Measurements from ENCODE around the gene LSP1. TPM values are rescaled to one million over a fixed set of nuclear protein-coding genes. Genes with fewer than 3 reads are reported as not detected.

Gene LSP1
- total and polyA plus RNA-seq, 2 donors from 2014 or later = 8.4 to 26.1 TPM

GRCh38 chr11:1807264-1807995 is 45.5 kb upstream of the LSP1 start:
- H3K4me1 ChIP-seq (ENCODE audit: control insufficient read depth in 2 of 3, insufficient read depth in 2 of 3, low read depth in 1 of 3, low read length in 3 of 3) = no peaks in the 10 kb centered on the region
- no peak for DNase-seq
- H3K27ac ChIP-seq (ENCODE audit: low read depth in 2 of 2, low read length in 2 of 2) = no peak overlapping the region
- no peak for FAIRE-seq
- no peak for TF ChIP-seq CTCF (IDR thresholded peaks at IDR 0.05; ENCODE audit: borderline replicate concordance, extremely low read depth, insufficient read depth)
- H3K9ac ChIP-seq (ENCODE audit: low read length in 3 of 3) = no peak overlapping the region
- peaks cover 0 to 2% (median 0%) of the 10 kb centered on the region in 3 donors for H3K9me3 ChIP-seq (ENCODE audit: control insufficient read depth in 2 of 3, insufficient read depth in 1 of 3, low read length in 3 of 3)
- no peak overlapping the region for H3K4me3 ChIP-seq (ENCODE audit: low read length in 3 of 3)
- H3K36me3 ChIP-seq (ENCODE audit: control insufficient read depth in 2 of 3, insufficient read depth in 3 of 3, low read length in 3 of 3) = no peaks in the 10 kb centered on the region
- H3K27me3 ChIP-seq (ENCODE audit: control insufficient read depth, insufficient read depth, low read length) = no peaks in the 10 kb centered on the region
- intact Hi-C loops (cut with DNase I) = no loop called here

GRCh38 chr11:1810761-1811160 is 42.1 kb upstream of the LSP1 start:
- Histone ChIP-seq H3K9me3 (ENCODE audit: control insufficient read depth in 2 of 3, insufficient read depth in 1 of 3, low read length in 3 of 3) (peaks cover 0 to 2% (median 0%) of the 10 kb centered on the region in 3 donors), H3K36me3 (ENCODE audit: control insufficient read depth in 2 of 3, insufficient read depth in 3 of 3, low read length in 3 of 3) (no peaks in the 10 kb centered on the region), H3K9ac (ENCODE audit: low read length in 3 of 3) (no peak overlapping the region), H3K27ac (ENCODE audit: low read depth in 2 of 2, low read length in 2 of 2) (no peak overlapping the region), H3K4me1 (ENCODE audit: control insufficient read depth in 2 of 3, insufficient read depth in 2 of 3, low read depth in 1 of 3, low read length in 3 of 3) (no peaks in the 10 kb centered on the region), H3K27me3 (ENCODE audit: control insufficient read depth, insufficient read depth, low read length) (no peaks in the 10 kb centered on the region), H3K4me3 (ENCODE audit: low read length in 3 of 3) (no peak overlapping the region)
- DNase-seq (no peak), FAIRE-seq (no peak)
- intact Hi-C loops (cut with DNase I) = no loop called here
- TF ChIP-seq CTCF (IDR thresholded peaks at IDR 0.05; ENCODE audit: borderline replicate concordance, extremely low read depth, insufficient read depth) = no peak

- no peak for TF ChIP-seq CTCF (IDR thresholded peaks at IDR 0.05; ENCODE audit: borderline replicate concordance, extremely low read depth, insufficient read depth)
- Histone ChIP-seq H3K4me3 (ENCODE audit: low read length in 3 of 3) (no peak overlapping the region), H3K4me1 (ENCODE audit: control insufficient read depth in 2 of 3, insufficient read depth in 2 of 3, low read depth in 1 of 3, low read length in 3 of 3) (no peaks in the 10 kb centered on the region), H3K9me3 (ENCODE audit: control insufficient read depth in 2 of 3, insufficient read depth in 1 of 3, low read length in 3 of 3) (peaks cover 0 to 2% (median 0%) of the 10 kb centered on the region in 3 donors), H3K36me3 (ENCODE audit: control insufficient read depth in 2 of 3, insufficient read depth in 3 of 3, low read length in 3 of 3) (no peaks in the 10 kb centered on the region), H3K9ac (ENCODE audit: low read length in 3 of 3) (no peak overlapping the region), H3K27ac (ENCODE audit: low read depth in 2 of 2, low read length in 2 of 2) (no peak overlapping the region), H3K27me3 (ENCODE audit: control insufficient read depth, insufficient read depth, low read length) (no peaks in the 10 kb centered on the region)
- no peak for DNase-seq
- no peak for FAIRE-seq
- intact Hi-C loops (cut with DNase I) = no loop called here
These were observed 40.6 kb upstream of the LSP1 start for GRCh38 chr11:1812274-1812673.
